Measurements from ENCODE around the gene MAP2K4. TPM values are rescaled to one million over a fixed set of nuclear protein-coding genes. Genes with fewer than 3 reads are reported as not detected.

Gene MAP2K4
- total RNA-seq, 1 donor from 2014 or later, result 62.0 TPM

DNA sequence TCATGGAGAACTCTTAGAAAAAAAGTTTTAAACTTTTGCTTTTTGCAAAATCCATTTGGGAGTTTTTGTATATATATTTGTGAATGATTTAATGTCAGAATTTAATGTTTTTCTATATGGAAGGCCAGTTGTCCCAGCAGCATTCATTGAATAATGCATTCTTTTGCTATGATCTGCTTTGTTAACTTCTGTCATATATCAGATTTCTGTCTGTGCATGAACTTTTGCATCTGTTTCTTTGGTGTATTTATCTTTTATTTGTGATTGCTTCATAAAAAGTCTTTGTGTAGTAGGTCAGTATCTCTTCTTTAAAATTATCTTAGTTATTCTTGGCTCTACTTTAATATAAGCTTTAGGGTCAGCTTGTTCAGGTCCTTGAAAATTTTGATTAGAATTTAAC lies 84.2 kb downstream of the MAP2K4 start:
- peaks cover 25% of the 10 kb centered on the region for H3K36me3 Mint-ChIP-seq (ENCODE audit: insufficient read depth)
- DNase-seq (ENCODE audit: low spot score, unreplicated experiment), result no peak
- H3K4me3 Mint-ChIP-seq (ENCODE audit: low read depth), result no peak overlapping the region
- no peak overlapping the region for H3K27ac Mint-ChIP-seq
- no peaks in the 10 kb centered on the region for H3K27me3 Mint-ChIP-seq
- H3K9me3 Mint-ChIP-seq (ENCODE audit: low read depth), result peaks cover 16% of the 10 kb centered on the region
- peaks cover 12% of the 10 kb centered on the region for H3K4me1 Mint-ChIP-seq (ENCODE audit: low read depth)
- TF ChIP-seq, protein P1, sequence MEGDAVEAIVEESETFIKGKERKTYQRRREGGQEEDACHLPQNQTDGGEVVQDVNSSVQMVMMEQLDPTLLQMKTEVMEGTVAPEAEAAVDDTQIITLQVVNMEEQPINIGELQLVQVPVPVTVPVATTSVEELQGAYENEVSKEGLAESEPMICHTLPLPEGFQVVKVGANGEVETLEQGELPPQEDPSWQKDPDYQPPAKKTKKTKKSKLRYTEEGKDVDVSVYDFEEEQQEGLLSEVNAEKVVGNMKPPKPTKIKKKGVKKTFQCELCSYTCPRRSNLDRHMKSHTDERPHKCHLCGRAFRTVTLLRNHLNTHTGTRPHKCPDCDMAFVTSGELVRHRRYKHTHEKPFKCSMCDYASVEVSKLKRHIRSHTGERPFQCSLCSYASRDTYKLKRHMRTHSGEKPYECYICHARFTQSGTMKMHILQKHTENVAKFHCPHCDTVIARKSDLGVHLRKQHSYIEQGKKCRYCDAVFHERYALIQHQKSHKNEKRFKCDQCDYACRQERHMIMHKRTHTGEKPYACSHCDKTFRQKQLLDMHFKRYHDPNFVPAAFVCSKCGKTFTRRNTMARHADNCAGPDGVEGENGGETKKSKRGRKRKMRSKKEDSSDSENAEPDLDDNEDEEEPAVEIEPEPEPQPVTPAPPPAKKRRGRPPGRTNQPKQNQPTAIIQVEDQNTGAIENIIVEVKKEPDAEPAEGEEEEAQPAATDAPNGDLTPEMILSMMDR (IDR thresholded peaks at IDR 0.05; ENCODE audit: unreplicated experiment), result no peak

DNA sequence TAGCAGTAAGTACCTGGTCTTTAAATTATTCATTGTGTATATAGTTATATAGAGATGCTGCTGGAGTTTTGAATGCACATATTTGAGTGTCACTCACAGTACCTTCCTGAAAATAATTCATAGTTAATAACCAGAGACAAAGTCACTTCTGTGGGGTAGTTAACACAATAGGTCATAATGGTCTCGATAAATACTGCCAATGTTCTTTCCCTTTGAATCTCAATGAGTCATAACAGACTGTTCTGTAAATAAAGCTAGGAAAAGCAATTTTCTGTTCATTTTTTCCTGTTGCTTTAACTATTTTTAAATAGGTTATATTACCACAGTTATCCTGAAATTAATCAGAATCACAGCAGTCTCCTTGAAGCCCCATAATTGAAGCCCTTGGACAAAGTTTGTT lies 87.2 kb downstream of the MAP2K4 start:
- TF ChIP-seq, protein P1 (IDR thresholded peaks at IDR 0.05; ENCODE audit: unreplicated experiment), result no peak
- no peak overlapping the region for H3K4me3 Mint-ChIP-seq (ENCODE audit: low read depth)
- peaks cover 12% of the 10 kb centered on the region for H3K4me1 Mint-ChIP-seq (ENCODE audit: low read depth)
- no peak overlapping the region for H3K27ac Mint-ChIP-seq
- no peak for DNase-seq (ENCODE audit: low spot score, unreplicated experiment)
- no peaks in the 10 kb centered on the region for H3K9me3 Mint-ChIP-seq (ENCODE audit: low read depth)
- H3K27me3 Mint-ChIP-seq, result no peaks in the 10 kb centered on the region
- peaks cover 11% of the 10 kb centered on the region for H3K36me3 Mint-ChIP-seq (ENCODE audit: insufficient read depth)

GRCh38 chr17:12110906-12111305 lies 90.2 kb downstream of the MAP2K4 start:
- Mint-ChIP-seq H3K9me3 (ENCODE audit: low read depth) (no peaks in the 10 kb centered on the region), H3K4me1 (ENCODE audit: low read depth) (peaks cover 6% of the 10 kb centered on the region), H3K27ac (no peak overlapping the region), H3K27me3 (no peaks in the 10 kb centered on the region), H3K36me3 (ENCODE audit: insufficient read depth) (peaks cover 18% of the 10 kb centered on the region), H3K4me3 (ENCODE audit: low read depth) (no peak overlapping the region)
- TF ChIP-seq, protein P1 (IDR thresholded peaks at IDR 0.05; ENCODE audit: unreplicated experiment), result no peak
- DNase-seq (ENCODE audit: low spot score, unreplicated experiment), result no peak

- no peak overlapping the region for H3K27ac Mint-ChIP-seq
- TF ChIP-seq, protein P1 (IDR thresholded peaks at IDR 0.05; ENCODE audit: unreplicated experiment), result no peak
- H3K4me1 Mint-ChIP-seq (ENCODE audit: low read depth), result peaks cover 4% of the 10 kb centered on the region
- no peaks in the 10 kb centered on the region for H3K9me3 Mint-ChIP-seq (ENCODE audit: low read depth)
- DNase-seq (ENCODE audit: low spot score, unreplicated experiment), result no peak
- H3K4me3 Mint-ChIP-seq (ENCODE audit: low read depth), result no peak overlapping the region
- H3K27me3 Mint-ChIP-seq, result no peaks in the 10 kb centered on the region
- peaks cover 27% of the 10 kb centered on the region for H3K36me3 Mint-ChIP-seq (ENCODE audit: insufficient read depth)
Observed at GRCh38 chr17:12113156-12113555, 92.5 kb downstream of the MAP2K4 start.

- H3K9me3 Mint-ChIP-seq (ENCODE audit: low read depth), result peaks cover 3% of the 10 kb centered on the region
- H3K4me1 Mint-ChIP-seq (ENCODE audit: low read depth), result peaks cover 4% of the 10 kb centered on the region
- H3K36me3 Mint-ChIP-seq (ENCODE audit: insufficient read depth), result peaks cover 41% of the 10 kb centered on the region
- no peak for DNase-seq (ENCODE audit: low spot score, unreplicated experiment)
- no peak overlapping the region for H3K4me3 Mint-ChIP-seq (ENCODE audit: low read depth)
- no peak overlapping the region for H3K27ac Mint-ChIP-seq
- TF ChIP-seq, protein P1 (IDR thresholded peaks at IDR 0.05; ENCODE audit: unreplicated experiment), result no peak
- no peaks in the 10 kb centered on the region for H3K27me3 Mint-ChIP-seq
Observed at GRCh38 chr17:12114686-12115418, 94.2 kb downstream of the MAP2K4 start.
